Sigmoid colon (tissue), 7 donors: ENCODE measurements around the gene NCBP3. TPM values are rescaled to one million over a fixed set of nuclear protein-coding genes. Genes with fewer than 3 reads are reported as not detected.

Experiments used
- DNase-seq: peaks from one replicate; pipeline ENCODE4 v3.0.0-alpha.2; 2019
- H3K27ac ChIP-seq, 4 donors: fragments of 200-600 bp; sonication (generic); one replicate each; pipeline ENCODE4 v1.5.1; 2016 to 2019; ENCODE audit warnings: mild to moderate bottlenecking in 1 of 4
- H3K27me3 ChIP-seq, 3 donors: fragments of 200-600 bp; sonication (generic); one replicate each; pipeline ENCODE4 v1.5.1; 2019; ENCODE audit warnings: mild to moderate bottlenecking in 1 of 3
- H3K36me3 ChIP-seq, 4 donors: fragments of 200-600 bp; sonication (generic); one replicate each; pipeline ENCODE4 v1.5.1; 2016 to 2019
- H3K4me1 ChIP-seq, 4 donors: fragments of 200-600 bp; sonication (generic); one replicate each; pipeline ENCODE4 v1.5.1; 2017 to 2019
- H3K4me3 ChIP-seq, 4 donors: fragments of 200-600 bp; sonication (generic); one replicate each; pipeline ENCODE4 v1.5.1; 2017 to 2019; ENCODE audit warnings: mild to moderate bottlenecking in 2 of 4, moderate library complexity in 1 of 4
- H3K9me3 ChIP-seq, 4 donors: fragments of 200-600 bp in 3 of 4; sonication (generic) in 3 of 4; one replicate each; pipeline versions ENCODE4 v1.5.1 to v1.6.1; 2013 to 2019
- EP300 ChIP-seq, 4 donors: sonication (generic); formaldehyde crosslinking; IDR thresholded peaks; one replicate each; pipeline ENCODE4 v1.6.1; 2017; ENCODE audit warnings: antibody characterized with exemption in 4 of 4
- POLR2A ChIP-seq, 2 donors: fragments of 450-650 bp; IDR thresholded peaks; one replicate each; pipeline ENCODE4 v1.6.1; 2016; ENCODE audit warnings: antibody characterized with exemption in 2 of 2, mild to moderate bottlenecking in 2 of 2, moderate library complexity in 2 of 2
- POLR2AphosphoS5 ChIP-seq, 4 donors: sonication (generic); formaldehyde crosslinking; IDR thresholded peaks; one replicate each; pipeline ENCODE4 v1.6.1; 2017; ENCODE audit warnings: antibody characterized with exemption in 4 of 4
- WGBS, 2 donors: extraction: QIAGEN DNeasy Blood & Tissue Kit; methylation state at CpG; one replicate each; pipeline ENCODE4 v1.1.7; 2013; 5-methylcytosine and 5-hydroxymethylcytosine counted together
- intact Hi-C: fragments of 100-400 bp; cut with DNase I; formaldehyde crosslinking; loops from one replicate; pipeline ENCODE4 v1.15.1; 2023
- polyA plus RNA-seq, 3 donors: library from polyadenylated mRNA; stranded (reverse); fragments of 200-250 nt; gene quantifications; one replicate each; pipeline ENCODE4 v1.2.3, GENCODE V29; 2013
- total RNA-seq, 4 donors: library from RNA; depleted of rRNA; stranded (reverse); fragments of >200 nt; gene quantifications; one replicate each; pipeline ENCODE4 v1.1.0, GENCODE V29; 2016
- TF ChIP-seq, protein P1 (sequence below), 4 experiments: fragments of 450-650 bp in 3 of 4; fragments of 200-600 bp in 1 of 4; IDR thresholded peaks; one replicate each; pipeline ENCODE4 v1.5.1; 2016 to 2019; ENCODE audit warnings: antibody characterized with exemption in 4 of 4, mild to moderate bottlenecking in 3 of 4, moderate library complexity in 2 of 4
- donor health status: healthy with polysubstance abuse.
- donor health status: Bipolar disorder and iron deficiency.
- donor health status: healthy.

Gene NCBP3
- total and polyA plus RNA-seq, 7 donors, result 8.4 to 34.8 (median 21.6) TPM

DNA sequence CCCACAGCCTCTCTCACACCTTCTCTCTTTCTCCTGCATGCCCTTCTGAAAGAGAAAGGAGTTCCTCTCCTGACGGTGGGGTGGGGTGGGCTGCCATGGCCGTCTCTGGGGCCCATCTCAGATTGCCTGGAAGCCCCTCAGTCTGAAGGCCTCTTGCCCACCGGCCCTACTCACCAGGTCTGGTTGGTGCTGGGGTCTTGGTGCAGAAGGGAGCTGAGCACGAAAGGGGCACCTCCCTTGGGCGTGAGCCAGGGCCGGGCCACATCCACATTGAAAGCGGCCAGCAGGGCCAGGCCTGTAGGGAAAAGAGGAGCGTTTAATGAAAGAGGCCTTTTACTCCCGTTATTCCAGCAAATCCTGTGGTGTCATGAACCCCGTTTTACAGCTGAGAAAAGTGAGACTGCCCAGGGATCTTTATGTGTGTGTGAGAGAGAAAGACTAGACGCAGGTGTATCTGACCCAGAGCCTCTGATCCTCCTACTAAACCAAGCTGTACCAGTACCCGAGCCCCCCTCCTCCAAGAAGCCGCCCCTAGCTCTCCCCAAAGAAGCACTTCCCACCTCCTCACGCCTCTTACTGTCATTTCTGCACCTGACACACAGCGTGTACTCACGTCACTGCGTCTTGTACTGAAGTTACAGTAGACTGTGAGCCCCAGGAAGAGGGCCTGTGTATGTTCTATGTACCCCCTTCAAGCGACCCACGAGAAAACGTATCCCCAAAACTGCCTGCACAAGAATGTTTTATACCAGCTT lies 68.5 kb downstream of the NCBP3 start:
- Histone ChIP-seq H3K4me1 (no peaks in the 10 kb centered on the region), H3K4me3 (no peak overlapping the region), H3K36me3 (no peaks in the 10 kb centered on the region), H3K27me3 (no peaks in the 10 kb centered on the region), H3K9me3 (no peaks in the 10 kb centered on the region), H3K27ac (no peak overlapping the region)
- TF ChIP-seq POLR2AphosphoS5 (IDR thresholded peaks at IDR 0.05) (no peak), POLR2A (IDR thresholded peaks at IDR 0.05) (no peak), EP300 (IDR thresholded peaks at IDR 0.05) (no peak)
- TF ChIP-seq, protein P1, sequence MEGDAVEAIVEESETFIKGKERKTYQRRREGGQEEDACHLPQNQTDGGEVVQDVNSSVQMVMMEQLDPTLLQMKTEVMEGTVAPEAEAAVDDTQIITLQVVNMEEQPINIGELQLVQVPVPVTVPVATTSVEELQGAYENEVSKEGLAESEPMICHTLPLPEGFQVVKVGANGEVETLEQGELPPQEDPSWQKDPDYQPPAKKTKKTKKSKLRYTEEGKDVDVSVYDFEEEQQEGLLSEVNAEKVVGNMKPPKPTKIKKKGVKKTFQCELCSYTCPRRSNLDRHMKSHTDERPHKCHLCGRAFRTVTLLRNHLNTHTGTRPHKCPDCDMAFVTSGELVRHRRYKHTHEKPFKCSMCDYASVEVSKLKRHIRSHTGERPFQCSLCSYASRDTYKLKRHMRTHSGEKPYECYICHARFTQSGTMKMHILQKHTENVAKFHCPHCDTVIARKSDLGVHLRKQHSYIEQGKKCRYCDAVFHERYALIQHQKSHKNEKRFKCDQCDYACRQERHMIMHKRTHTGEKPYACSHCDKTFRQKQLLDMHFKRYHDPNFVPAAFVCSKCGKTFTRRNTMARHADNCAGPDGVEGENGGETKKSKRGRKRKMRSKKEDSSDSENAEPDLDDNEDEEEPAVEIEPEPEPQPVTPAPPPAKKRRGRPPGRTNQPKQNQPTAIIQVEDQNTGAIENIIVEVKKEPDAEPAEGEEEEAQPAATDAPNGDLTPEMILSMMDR (IDR thresholded peaks at IDR 0.05), result no peak
- intact Hi-C loops, result no loop called here
- 92 to 94% methylated on average over 20 of the region's 20 CpGs for WGBS, 2 donors
- DNase-seq, result no peak

- no peaks in the 10 kb centered on the region for H3K36me3 ChIP-seq
- H3K9me3 ChIP-seq, result no peaks in the 10 kb centered on the region
- WGBS, 2 donors, result 97% methylated on average over 3 of the region's 3 CpGs
- DNase-seq, result no peak
- no peak overlapping the region for H3K4me3 ChIP-seq
- TF ChIP-seq, protein P1 (IDR thresholded peaks at IDR 0.05), result no peak
- TF ChIP-seq POLR2AphosphoS5 (IDR thresholded peaks at IDR 0.05) (no peak), POLR2A (IDR thresholded peaks at IDR 0.05) (no peak), EP300 (IDR thresholded peaks at IDR 0.05) (no peak)
- no peaks in the 10 kb centered on the region for H3K4me1 ChIP-seq
- no peaks in the 10 kb centered on the region for H3K27me3 ChIP-seq
- no peak overlapping the region for H3K27ac ChIP-seq
- intact Hi-C loops, result no loop called here
These were observed 72.1 kb downstream of the NCBP3 start for GRCh38 chr17:3773966-3774365.

DNA sequence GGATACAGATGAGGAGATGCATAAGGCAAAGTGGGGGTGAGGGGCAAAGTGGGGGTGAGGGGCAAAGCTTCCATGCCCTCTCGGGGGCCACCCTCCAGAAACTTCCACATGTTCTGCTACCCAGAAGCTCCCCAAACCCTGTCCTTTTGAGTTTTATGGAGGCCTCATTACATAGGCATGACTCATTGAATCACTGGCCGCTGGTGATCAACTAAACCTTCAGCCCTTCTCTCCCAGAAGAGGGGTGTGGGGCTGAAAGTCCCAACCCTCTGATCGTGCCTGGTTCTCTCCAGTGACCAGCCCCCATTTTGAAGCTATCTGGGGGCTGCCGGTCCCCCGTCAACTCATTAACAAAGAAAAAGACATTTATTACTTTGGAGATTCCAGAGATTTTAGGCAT lies 72.5 kb downstream of the NCBP3 start:
- Histone ChIP-seq H3K27me3 (no peaks in the 10 kb centered on the region), H3K36me3 (no peaks in the 10 kb centered on the region), H3K4me1 (no peaks in the 10 kb centered on the region), H3K9me3 (no peaks in the 10 kb centered on the region), H3K4me3 (no peak overlapping the region), H3K27ac (no peak overlapping the region)
- 53 to 68% methylated on average over 5 of the region's 5 CpGs for WGBS, 2 donors
- no peak for DNase-seq
- TF ChIP-seq EP300 (IDR thresholded peaks at IDR 0.05) (no peak), POLR2A (IDR thresholded peaks at IDR 0.05) (no peak), POLR2AphosphoS5 (IDR thresholded peaks at IDR 0.05) (no peak)
- TF ChIP-seq, protein P1 (IDR thresholded peaks at IDR 0.05), result no peak
- intact Hi-C loops, result no loop called here

DNA sequence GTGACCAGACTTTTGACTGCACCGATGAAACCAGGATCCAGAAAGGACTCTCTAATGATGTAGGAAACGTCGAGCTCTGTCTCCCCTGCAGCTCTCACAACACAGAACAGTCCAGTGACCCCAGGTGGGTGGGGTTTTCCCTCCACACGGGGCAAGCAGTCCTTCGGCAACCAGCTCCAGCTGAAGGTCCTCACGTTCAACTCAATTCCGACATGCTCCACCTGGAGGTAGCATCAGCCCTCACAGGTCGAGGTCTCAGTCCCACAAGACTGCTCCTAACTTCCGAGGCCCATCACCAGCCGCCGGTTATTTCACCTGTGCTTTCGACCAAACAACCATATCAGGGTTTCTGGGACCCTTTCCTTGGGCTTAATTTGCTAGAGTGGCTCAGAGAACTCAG lies 73.3 kb downstream of the NCBP3 start:
- no peak overlapping the region for H3K4me3 ChIP-seq
- 77 to 82% methylated on average over 12 of the region's 12 CpGs for WGBS, 2 donors
- no peaks in the 10 kb centered on the region for H3K36me3 ChIP-seq
- H3K4me1 ChIP-seq, result no peaks in the 10 kb centered on the region
- H3K27ac ChIP-seq, result no peak overlapping the region
- DNase-seq, result no peak
- H3K9me3 ChIP-seq, result no peaks in the 10 kb centered on the region
- intact Hi-C loops, result no loop called here
- TF ChIP-seq, protein P1 (IDR thresholded peaks at IDR 0.05), result no peak
- TF ChIP-seq EP300 (IDR thresholded peaks at IDR 0.05) (no peak), POLR2AphosphoS5 (IDR thresholded peaks at IDR 0.05) (no peak), POLR2A (IDR thresholded peaks at IDR 0.05) (no peak)
- no peaks in the 10 kb centered on the region for H3K27me3 ChIP-seq

DNA sequence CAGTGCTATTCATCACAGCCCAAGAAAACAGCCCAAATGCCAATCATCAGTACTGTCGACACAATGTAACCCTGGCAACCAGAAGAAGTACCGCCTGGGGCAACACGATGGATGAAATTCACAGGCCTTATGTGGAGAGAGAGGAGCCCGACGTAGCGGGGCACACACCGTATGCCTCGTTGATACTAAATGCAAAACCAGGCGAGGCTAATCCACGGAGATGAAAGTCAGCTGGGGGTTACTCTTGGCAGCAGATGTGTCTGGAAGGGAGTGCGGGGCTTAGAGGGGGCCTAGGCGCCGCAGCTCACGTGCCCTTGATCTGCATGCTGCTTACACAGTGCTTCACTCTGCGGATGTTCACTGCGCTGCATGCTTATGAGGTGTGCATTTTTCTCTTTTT lies 74.9 kb downstream of the NCBP3 start:
- TF ChIP-seq, protein P1 (IDR thresholded peaks at IDR 0.05), result no peak
- no peak for TF ChIP-seq POLR2AphosphoS5 (IDR thresholded peaks at IDR 0.05)
- no peak for TF ChIP-seq POLR2A (IDR thresholded peaks at IDR 0.05)
- no peak for TF ChIP-seq EP300 (IDR thresholded peaks at IDR 0.05)
- no peak for DNase-seq
- 73 to 83% methylated on average over 16 of the region's 16 CpGs for WGBS, 2 donors
- no peaks in the 10 kb centered on the region for H3K9me3 ChIP-seq
- H3K4me3 ChIP-seq, result no peak overlapping the region
- intact Hi-C loops, result no loop called here
- no peak overlapping the region for H3K27ac ChIP-seq
- H3K36me3 ChIP-seq, result no peaks in the 10 kb centered on the region
- no peaks in the 10 kb centered on the region for H3K4me1 ChIP-seq
- no peaks in the 10 kb centered on the region for H3K27me3 ChIP-seq
